Hematopoietic multipotent progenitor cell treated with erythropoietin and hydrocortisone succinate and interleukin-3 and kit ligand, for 6 days (in vitro differentiated cells): ENCODE measurements around the gene NBDY.
A peak's percentile ranks its signal among the peaks of the same experiment; 100 is the strongest.
"Not testable (repeated sequence)": the region's sequence is repeated elsewhere in the genome, so short reads cannot be mapped to it uniquely, and the experiment has no call there.

Experiments
- DNase-seq: peaks from one replicate; pipeline ENCODE4 v3.0.0-alpha.2; 2015

Gene NBDY

DNA sequence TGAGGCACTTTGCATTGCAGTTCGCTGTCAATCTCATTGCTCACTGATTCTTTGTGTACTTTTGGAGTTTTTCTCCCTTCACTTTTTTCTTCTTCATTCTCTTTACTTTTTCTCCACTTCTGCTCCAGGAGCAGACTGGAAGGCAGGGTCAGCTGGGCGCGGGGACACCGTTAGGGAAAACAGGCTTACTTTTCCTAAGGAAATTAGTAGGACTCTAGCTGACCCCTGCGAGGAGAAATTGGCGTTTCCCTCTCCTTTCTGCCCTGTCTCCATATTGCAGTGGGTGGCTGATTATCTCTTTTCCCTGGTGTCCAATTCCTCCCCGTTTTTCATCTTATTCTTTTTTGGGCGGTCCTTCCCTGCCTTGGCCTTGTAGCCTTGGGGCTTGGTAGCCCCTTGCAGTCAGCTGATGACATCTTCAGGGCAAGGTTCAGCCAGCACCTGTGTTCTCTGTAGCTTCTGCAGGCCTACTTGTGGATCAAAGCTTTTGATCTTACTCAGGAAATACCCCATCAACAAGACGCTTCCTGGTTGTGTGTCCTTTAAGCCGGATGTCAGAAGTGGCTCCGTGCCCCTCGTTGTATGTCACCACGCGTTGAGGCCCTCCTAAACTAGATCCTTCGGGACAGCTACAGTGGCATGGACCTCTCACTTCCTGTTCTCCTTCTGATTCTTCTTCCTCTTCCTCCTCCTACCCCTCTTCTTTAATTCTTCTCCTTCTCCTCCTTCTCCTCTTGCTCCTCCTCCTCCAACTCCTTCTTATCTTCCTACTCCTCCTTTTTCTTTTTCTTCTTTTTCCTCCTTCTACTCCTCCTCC, 36.1 kb downstream of the NBDY start:
- peak; percentile 3 for DNase-seq

DNA sequence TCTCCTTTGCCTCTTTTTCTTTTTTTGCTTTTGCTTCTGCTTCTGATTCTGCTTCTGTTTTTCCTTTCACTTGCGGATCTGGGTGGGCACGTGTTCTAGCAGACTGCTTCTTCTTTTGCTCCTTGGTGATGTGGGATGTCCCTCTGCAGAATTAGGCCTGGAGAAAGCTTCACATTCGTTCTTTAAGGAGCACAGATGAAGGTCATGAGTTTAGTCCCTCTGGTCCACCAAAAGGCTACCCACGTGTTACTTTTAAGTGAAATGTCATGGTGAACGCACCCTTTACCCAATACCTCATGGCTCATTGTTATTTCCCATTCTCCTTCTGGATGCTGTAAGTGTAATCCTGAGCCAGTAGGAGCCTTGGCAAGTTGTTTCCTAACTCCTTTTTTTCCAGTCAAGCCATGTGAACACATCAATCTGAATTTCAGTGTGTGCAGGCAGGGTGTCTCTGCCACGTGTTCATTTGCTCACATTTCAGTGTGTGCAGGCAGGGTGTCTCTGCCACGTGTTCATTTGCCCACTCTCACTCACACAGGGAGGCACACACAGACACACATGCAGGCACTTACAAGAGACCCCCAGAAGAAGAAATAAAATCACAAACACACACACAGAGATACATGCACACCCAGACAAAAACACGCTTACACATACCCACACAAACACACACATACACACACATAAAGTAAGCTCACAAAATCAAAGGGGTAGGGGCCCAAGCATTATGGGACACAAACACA, 36.9 kb downstream of the NBDY start:
- no peak for DNase-seq

DNA sequence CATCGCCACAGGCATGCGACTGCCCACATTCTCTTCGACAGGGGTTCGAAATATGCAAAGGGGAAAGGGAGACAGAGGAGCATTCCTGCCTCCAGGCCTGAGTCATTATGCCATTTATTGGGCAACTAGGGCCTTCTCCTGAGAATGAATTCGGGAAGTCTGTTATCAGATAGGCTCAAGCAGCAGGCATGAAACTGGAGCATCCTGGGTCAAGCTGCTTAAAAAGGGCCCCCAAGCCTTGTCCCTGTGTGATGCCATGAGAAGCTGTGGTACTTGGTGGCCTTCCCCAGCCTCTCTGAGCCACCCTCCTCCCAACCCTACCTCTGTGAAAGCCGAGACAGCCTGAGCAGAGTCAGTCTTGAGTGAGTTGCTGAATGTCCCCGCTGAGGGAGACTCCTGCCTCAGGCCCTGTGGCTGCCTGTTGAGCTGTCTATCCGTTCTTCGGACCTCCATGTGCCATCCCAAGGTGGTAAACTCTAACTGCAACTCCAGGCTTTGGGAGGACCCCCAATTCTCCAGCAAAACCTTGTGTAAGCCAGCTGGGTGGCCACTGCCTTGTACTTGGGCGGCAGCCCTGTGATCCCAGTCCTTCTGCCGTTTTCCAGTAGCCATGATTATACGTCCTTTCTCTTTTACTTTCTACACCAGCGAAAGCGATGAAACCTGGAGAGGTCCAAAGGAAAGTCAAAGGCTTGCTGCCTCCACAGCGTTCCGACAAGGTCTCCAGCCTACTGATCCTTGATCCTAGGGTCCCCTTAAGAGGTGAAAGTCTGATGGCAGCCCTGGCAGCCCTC, 37.7 kb downstream of the NBDY start:
- no peak for DNase-seq

DNA sequence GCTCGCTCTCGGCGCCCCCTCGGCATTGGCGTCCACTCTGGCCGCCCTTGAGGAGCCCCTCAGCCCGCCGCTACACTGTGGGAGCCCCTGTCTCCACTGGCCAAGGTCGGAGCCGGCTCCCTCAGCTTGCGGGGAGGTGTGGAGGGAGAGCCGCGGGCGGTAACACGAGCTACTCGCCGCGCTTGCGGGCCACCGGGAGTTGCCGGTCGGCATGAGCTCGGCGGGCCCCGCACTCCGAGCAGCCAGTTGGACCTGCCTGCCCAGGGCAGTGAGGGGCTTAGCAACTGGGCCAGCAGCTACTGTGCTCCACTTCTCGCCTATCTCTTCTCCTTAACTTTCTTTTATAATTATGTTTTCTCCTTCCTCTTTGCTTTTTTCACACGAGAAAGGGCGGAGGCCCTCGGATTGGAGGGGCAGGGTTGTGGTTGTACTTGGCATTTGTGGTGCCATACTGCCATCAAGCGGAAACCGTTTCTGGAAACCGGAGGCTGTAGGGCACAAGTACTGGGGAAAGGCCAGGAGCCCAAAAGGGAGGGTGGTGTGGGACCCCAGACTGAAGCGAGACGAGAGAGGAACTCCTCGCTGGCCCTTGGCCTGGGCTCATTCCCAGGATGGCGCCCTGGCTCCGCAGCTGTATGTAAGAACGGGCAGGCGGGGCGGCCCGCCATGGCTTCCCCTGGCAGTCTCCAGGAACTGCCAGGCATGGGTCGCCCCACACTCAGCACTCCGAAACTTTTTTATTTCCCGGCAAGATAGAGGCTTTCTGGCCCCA, 38.5 kb downstream of the NBDY start:
- DNase-seq, result not testable (repeated sequence)

DNA sequence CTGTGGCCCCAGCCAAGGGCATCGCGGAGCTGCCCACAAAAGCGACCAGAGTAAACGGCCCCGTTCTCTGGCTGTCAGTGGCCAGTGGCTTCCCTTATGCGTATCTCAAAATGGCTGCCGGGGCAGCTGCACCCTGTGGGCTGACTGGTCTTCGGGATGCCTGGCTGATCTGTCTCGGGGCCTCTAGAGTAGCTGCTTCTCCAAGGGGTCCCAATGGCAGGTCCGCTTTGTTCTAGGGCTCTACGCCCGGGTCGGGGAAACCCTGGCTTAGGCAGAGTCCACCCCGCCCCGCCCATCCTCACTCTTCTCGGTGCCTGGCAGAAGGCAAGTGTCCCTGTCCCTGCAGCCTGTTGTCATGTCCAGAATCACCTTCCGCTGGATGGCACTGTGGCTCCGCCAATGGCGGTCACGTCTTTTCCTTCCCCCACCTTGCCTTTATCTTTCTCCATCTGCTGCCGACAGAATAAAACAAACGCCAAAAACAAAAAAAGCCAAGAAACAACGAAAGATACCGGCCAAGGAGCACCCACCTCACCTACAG, 39.1 kb downstream of the NBDY start:
- DNase-seq, result not testable (repeated sequence)

DNA sequence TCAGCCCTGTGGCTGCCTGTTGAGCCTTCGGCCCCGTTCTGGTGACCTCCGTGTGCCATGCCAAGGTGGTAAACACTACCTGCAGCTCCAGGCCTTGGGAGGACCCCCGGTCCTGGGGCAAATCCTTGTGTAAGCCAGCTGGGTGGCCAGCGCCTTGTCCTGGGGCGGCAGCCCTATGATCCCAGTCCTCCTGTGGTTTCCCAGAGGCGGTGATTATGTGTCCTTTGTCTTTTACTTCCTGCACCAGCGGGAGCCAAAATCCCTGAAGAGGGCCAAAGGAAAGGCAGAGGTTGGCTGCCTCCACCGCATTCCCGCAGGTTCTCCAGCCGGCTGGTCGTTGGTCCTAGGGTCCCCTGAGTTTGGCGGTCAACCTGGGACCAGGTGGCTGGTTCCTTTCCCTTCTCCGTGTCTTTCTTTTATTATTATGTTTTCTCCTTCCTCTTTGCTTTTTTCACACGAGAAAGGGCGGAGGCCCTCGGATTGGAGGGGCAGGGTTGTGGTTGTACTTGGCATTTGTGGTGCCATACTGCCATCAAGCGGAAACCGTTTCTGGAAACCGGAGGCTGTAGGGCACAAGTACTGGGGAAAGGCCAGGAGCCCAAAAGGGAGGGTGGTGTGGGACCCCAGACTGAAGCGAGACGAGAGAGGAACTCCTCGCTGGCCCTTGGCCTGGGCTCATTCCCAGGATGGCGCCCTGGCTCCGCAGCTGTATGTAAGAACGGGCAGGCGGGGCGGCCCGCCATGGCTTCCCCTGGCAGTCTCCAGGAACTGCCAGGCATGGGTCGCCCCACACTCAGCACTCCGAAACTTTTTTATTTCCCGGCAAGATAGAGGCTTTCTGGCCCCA, 43.9 kb downstream of the NBDY start:
- not testable (repeated sequence) for DNase-seq

DNA sequence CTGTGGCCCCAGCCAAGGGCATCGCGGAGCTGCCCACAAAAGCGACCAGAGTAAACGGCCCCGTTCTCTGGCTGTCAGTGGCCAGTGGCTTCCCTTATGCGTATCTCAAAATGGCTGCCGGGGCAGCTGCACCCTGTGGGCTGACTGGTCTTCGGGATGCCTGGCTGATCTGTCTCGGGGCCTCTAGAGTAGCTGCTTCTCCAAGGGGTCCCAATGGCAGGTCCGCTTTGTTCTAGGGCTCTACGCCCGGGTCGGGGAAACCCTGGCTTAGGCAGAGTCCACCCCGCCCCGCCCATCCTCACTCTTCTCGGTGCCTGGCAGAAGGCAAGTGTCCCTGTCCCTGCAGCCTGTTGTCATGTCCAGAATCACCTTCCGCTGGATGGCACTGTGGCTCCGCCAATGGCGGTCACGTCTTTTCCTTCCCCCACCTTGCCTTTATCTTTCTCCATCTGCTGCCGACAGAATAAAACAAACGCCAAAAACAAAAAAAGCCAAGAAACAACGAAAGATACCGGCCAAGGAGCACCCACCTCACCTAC, 44.5 kb downstream of the NBDY start:
- DNase-seq, result not testable (repeated sequence)

DNA sequence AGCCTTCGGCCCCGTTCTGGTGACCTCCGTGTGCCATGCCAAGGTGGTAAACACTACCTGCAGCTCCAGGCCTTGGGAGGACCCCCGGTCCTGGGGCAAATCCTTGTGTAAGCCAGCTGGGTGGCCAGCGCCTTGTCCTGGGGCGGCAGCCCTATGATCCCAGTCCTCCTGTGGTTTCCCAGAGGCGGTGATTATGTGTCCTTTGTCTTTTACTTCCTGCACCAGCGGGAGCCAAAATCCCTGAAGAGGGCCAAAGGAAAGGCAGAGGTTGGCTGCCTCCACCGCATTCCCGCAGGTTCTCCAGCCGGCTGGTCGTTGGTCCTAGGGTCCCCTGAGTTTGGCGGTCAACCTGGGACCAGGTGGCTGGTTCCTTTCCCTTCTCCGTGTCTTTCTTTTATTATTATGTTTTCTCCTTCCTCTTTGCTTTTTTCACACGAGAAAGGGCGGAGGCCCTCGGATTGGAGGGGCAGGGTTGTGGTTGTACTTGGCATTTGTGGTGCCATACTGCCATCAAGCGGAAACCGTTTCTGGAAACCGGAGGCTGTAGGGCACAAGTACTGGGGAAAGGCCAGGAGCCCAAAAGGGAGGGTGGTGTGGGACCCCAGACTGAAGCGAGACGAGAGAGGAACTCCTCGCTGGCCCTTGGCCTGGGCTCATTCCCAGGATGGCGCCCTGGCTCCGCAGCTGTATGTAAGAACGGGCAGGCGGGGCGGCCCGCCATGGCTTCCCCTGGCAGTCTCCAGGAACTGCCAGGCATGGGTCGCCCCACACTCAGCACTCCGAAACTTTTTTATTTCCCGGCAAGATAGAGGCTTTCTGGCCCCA, 49.3 kb downstream of the NBDY start:
- not testable (repeated sequence) for DNase-seq

DNA sequence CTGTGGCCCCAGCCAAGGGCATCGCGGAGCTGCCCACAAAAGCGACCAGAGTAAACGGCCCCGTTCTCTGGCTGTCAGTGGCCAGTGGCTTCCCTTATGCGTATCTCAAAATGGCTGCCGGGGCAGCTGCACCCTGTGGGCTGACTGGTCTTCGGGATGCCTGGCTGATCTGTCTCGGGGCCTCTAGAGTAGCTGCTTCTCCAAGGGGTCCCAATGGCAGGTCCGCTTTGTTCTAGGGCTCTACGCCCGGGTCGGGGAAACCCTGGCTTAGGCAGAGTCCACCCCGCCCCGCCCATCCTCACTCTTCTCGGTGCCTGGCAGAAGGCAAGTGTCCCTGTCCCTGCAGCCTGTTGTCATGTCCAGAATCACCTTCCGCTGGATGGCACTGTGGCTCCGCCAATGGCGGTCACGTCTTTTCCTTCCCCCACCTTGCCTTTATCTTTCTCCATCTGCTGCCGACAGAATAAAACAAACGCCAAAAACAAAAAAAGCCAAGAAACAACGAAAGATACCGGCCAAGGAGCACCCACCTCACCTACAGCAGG, 50.0 kb downstream of the NBDY start:
- DNase-seq, result not testable (repeated sequence)

DNA sequence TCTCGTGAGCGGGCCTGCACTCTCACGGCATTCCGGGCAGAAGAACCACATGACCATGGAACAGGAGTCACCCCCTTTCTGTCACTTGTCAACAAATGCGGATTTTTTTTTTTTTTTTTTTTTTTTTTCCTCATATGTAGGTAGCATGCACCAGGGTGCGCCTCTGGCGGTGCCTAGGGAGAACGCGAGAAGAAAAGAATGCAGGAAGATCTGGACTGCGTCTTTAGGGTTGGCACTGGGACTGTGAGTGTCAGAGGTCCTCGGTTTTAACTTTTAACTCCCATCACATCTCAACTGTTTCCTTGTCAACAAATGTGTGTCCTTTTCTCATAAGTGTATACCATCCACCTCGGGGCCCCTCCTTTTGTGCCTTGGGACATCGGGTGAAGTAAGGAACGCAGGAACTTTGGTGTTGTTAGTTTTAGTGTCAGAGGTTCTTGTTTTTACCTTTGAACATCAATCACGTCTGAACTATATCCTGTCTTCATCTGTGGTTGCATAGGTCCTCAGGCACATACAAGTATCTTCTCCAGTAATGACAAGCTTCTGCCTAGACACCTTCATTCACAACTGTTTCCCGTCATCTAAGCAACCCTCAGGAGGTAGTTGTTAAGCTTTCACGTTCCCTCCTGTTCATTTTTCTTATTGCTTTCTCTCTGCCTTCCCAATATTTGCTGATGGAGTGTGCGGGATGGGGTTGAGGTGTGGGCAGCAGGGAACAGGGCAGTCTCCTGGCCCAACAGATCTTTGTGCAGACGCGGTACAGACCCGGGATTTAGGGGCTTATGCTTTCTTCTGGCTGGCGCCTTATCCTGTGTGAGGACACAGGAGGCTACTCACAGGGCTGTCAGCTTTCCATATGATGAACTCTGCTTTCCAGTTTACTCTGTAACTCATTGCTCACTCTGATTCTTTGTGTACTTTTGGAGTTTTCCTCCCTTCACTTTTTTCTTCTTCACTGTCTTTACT, 51.9 kb downstream of the NBDY start:
- not testable (repeated sequence) for DNase-seq

DNA sequence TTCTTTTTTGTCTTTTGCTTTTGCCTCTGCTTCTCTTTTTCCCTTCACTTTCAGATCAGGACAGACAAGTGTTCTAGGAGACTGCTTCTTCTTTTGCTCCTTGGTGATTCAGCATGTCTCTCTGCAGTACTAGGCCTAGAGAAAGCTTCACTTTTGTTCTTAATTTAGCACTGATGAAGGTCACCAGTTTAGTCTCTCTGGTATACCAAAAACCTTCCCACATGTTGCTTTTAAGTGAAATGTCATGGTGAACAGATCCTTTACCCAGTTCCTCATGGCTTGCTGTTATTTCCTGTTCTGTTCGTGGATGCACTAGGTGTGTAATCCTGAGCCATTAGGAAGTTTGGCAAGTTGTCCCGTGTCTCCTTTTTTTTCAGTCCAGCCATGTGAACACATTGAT, 53.3 kb downstream of the NBDY start:
- no peak for DNase-seq

DNA sequence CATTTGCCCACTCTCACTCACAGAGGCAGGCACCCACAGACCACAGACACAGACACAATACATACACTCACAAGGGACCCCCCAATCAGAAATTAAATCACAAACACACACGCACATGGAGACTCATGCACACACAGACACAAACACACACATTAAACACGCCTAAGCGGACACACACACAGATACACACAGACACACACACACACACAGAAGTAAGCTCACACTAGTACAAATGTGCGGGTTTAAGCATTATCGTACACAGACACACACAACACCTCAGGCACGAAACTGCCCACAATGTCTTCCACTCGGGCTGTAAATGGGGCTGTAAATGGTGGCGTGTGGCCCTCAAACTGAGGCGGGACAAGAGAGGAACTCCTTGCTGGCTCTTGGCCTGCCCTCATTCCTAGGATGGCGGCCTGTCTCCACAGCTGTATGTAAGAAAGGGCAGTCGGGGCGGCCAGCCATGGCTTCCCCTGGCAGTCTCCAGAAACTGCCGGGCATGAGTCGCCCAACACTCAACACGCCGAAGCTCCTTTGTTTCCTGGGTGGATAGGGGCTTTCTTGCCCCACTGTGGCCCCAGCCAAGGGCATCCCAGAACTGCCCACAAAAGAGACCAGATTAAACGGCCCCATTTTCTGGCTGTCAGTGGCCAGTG, 53.9 kb downstream of the NBDY start:
- DNase-seq, result no peak

DNA sequence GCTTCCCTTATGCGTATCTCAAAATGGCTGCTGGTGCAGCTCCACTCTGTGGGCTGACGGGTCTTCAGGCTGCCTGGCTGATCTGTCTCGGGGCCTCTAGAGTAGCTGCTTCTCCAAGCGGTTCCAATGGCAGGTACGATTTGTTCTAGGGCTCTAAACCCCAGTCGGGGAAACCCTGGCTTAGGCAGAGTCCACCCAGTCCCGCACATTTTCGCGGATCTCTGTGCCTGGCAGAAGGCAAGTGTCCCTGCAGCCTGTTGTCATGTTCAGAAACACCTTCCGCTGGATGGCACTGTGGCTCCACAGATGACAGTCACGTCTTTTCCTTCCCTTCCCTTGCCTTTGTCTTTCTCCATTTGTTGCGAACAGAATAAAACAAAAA, 54.4 kb downstream of the NBDY start:
- no peak for DNase-seq

DNA sequence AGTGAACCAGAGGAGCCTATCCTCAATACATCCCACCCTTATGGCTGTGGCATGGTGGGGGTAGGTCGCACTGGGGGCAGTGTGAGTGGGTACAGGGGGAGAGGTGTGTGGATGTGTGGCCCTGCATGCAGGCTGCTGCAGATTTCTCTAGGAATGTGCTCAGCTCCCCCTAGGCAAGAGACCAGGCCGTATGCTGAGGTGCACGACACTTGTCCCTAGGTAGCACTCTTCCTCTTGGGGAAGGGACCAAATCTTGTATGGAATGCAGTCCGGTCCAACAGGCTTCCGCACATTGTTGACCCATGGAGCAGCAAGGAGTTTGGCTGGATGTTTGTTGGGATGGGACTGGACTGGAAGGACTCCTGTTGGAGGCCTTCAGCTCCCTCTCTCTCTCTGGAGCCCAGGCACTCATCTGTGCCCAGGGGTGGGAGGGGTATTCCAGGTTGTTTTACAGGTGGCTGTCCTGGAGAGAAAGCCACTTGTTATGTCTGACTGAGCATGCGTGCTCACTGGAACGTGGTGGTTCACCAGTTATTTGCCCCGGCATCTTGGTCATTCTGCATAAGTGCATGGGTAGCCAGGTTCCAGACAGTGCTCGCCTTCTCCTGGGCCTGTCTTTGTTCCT, 55.1 kb downstream of the NBDY start:
- no peak for DNase-seq

DNA sequence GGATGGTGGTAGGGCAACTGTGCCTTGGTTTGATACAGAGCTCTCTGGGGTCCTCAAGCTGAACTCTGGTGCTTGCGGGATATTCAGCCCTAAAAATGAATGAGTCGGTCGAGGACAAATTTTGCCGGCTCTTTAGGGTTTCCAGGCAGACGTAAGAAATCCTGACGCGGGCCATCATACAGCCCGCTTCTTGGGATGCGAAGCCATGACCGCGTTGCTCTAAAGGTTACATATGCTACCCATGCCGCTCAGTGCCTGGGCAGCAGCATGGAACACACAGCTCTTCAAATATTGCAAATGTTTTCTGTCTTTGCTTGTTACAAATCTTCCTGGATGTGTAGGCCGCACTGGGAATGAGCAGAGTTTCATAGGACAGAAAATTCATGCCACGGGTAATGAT, 55.6 kb downstream of the NBDY start:
- DNase-seq, result no peak

DNA sequence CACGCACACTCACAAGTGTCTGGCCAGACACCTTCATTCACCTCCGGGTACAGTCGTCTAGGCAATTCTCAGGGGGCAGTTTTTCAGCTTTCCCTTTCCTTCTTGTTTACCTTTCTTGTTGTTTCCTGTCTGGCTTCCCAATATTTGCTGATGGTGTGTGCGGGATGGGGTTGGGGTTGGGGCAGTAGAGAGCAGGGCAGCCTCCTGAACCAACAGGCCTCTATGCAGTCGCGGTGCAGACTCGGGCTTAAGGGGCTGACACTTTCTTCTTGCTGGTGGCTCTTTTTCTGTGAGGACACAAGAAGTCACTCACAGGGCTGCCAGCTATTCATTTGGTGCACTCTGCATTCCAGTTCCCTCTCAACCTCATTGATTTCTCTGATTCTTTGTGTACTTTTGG, 56.4 kb downstream of the NBDY start:
- DNase-seq, result no peak

DNA sequence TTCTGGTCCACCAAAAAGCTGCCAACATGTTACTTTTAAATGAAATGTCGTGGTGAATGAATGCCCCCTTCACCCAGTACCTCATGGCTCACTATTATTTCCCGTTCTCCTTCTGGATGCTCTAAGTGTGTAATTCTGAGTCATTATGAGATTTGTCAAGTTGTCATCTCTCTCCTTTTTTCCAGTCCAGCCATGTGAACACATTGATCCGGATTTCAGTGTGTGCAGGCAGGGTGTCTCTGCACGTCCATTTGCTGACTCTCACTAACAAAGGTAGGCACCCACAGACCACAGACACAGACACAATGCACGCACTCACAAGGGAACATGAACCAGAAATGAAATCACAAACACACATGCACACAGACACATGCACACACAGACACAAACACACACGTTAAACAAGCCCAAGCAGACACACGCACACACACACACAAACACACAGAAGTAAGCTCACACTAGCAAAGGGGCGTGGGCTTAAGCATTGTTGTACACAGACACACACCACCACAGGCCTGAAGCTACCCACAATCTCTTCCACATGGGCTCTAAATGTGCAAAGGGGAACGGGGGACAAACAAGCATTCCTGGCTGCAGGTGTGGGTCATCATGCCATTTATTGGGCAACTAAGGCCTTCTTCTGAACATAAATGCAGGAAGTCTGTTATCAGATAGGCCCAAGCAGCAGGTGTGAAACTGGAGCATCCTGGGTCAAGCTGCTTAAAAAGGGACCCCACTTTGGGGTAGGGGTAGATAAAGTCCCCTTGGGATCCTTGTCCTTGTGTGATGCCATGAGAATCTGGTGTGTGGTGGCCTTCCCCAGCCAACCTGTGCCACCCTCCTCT, 58.1 kb downstream of the NBDY start:
- DNase-seq, result no peak
